D721Med (cell line): ENCODE data around the gene EFCC1.

Experiments used
- DNase-seq: peaks from one replicate; pipeline ENCODE4 v3.0.0; 2011; ENCODE audit warnings: low spot score; ENCODE audit not compliant: insufficient read length
- FAIRE-seq: peaks from 2 replicates; lab custom pipeline; 2011; peaks lifted over from hg19 to GRCh38; lab: Jason Lieb, UNC
- TF ChIP-seq, protein P1 (sequence below): IDR thresholded peaks from 2 replicates; pipeline ENCODE4 v1.5.1; 2012; ENCODE audit warnings: mild to moderate bottlenecking, control low read depth; ENCODE audit not compliant: insufficient read depth; ENCODE audit errors: missing control alignments

Gene EFCC1

DNA sequence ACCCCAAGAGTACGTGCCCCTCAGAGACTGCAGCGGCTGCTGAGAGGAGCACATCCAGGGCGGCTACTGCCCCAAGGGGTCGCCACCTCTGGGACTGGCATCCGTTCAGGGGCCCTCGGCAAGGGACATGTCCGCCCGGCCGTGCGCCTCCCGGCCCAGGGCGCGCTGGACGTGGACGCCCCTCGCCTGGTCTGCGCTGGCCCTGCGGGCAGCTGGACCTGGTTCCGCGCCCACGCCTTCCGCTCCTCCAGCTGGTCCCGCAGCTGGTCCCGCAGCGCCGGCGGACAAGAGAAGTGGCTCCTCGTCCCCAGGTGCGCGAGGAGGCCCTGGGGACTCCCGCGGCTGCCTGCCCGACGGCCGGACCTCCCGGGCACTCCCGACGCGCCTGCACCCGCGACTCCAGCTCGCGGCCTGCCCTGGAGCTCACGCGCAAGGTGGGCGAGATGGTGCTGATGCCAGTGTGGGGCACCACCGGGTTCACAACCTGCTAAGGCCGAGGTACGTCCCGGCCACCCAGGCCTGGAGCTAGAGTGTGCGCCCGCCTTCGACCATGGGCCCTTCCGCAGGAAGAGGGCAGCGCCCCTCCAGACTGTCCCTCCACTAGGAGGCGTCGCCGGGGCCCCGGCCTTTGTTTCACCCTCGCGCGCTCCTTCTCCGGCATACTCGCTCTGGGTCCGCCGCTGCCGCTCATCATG lies 45.1 kb downstream of the EFCC1 start:
- TF ChIP-seq, protein P1, sequence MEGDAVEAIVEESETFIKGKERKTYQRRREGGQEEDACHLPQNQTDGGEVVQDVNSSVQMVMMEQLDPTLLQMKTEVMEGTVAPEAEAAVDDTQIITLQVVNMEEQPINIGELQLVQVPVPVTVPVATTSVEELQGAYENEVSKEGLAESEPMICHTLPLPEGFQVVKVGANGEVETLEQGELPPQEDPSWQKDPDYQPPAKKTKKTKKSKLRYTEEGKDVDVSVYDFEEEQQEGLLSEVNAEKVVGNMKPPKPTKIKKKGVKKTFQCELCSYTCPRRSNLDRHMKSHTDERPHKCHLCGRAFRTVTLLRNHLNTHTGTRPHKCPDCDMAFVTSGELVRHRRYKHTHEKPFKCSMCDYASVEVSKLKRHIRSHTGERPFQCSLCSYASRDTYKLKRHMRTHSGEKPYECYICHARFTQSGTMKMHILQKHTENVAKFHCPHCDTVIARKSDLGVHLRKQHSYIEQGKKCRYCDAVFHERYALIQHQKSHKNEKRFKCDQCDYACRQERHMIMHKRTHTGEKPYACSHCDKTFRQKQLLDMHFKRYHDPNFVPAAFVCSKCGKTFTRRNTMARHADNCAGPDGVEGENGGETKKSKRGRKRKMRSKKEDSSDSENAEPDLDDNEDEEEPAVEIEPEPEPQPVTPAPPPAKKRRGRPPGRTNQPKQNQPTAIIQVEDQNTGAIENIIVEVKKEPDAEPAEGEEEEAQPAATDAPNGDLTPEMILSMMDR: no peak
- FAIRE-seq: no peak
- no peak for DNase-seq

DNA sequence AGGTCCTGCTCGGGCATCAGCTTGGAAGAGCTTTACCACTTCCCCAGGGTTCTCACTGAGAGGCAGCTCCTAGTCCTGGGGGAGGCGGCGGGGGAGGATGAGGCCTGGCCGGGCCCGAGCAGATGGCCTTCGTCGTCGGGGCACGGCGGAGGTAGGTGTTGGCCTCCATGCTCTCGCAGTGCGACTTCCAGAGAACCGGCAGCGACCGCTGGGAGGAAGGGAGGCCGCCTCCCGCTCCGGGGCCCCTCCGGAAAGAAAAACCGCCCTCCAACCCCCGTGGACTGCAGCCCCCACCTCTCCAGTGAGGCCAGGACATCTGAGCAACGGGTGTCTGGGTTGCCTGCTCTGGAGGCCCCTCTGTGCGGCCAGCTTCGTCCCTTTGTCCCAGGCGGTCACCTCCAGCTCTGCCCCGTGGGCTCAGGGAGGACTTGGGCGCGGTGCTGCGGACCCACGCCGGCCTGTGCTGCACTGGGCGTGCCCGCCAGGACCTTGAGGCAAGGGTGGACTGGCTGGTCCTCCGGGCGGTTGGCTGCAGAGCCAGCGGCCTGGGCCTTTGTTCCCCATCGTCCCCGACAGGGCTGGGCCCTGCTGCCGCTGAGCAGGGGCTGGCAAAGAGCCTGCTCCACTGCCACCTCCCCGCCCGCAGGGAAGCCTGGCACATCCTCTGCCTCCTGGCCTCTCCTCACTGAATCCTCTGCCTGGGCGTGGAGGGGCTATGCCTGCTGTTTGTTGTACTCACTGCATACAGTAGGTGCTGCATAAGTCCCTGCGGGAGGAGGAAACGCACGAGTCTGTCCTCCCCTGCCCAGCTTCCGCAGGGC lies 45.8 kb downstream of the EFCC1 start:
- TF ChIP-seq, protein P1: no peak
- DNase-seq (no peak), FAIRE-seq (no peak)

DNA sequence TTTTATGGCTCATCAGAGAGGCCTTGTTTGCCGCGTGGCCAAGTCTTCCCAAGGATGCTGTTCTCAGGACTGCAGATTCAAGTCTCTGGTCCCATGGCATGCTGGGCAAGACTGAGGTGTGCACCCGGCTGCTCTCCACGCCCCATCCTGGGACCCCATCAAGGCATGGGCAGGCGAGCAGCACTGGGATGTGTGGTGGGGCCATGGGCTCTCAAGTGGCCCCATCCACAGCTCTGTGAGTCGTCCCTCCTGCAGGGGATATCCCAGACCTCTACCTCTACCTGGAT lies 46.4 kb downstream of the EFCC1 start:
- TF ChIP-seq, protein P1: no peak
- FAIRE-seq (no peak), DNase-seq (no peak)

DNA sequence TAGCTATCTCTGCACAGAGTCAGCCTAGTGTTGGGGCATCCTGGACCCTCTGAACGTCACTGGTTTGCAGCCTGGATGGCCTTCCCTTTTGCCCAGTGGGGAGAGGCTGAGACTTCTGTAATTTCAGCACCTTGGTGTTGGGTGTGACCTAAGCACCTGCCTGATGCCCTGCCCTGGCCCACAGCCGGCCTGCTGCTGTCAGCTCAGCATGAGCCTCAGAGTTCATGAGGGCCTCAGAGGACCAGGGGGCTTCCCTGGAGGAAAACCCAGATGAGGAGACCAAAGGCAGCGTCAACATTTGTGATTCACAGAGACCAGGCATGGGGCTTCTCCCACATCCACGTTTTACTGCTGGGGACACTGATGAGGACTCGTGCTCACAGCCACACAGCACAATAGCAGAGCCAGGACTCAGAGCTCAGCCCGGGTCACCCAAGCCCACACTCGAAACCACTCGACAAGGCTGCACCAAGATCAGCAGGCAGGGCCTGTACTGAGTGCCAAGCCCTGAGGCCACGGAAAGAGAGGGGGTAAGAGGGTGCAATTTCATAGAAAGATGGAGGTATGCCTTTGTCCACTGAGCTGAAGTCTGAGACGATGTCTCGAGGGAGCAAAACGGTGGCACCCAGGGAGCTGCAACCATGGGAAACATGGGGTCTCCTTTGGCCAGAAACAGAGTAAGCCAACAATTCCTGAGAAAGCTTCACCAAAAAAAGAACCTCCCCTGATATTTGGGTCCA lies 49.6 kb downstream of the EFCC1 start:
- FAIRE-seq (no peak), DNase-seq (no peak)
- TF ChIP-seq, protein P1: no peak

DNA sequence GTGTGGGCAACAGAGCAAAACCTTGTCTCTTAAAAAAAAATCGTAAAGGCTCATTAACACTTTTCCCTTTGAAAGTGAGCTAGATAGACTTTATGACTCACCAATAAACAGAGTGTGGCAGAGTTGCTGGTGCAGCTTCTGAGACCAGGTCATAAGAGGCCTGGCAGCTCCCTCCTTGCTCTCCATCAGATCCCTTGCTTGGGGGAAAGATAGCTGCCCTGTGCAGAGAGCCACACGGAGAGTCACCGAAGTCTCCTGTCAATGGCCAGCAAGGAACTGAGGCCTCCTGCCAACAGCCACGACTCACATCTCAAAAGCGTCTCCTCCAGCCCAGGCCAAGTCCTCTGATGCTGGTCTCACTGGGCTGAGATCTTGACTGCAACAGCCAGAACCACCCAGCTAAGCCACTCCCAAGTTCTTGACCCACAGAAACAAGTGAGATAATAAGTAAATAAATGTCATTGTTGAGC lies 50.8 kb downstream of the EFCC1 start:
- no peak for DNase-seq
- FAIRE-seq: no peak
- TF ChIP-seq, protein P1: no peak

DNA sequence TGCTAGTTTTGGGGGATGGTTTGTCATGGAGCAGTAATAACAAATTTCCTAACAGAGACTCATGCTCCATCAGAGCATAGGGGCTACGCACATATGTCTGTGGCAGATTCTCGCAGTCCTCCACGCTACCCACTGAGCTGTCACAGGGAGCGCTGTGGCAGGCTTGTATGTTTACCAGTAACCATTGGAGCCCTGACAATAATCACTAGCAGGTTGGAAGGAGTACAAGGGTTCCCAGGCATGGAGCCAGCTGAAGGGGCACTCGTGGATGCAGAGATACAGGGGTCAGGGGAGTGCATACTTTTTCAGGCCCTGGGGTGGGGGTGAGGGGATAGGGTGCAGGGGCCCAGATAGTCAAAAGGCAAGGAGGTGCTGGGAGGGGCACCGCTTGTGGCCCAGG lies 51.6 kb downstream of the EFCC1 start:
- TF ChIP-seq, protein P1: no peak
- FAIRE-seq (no peak), DNase-seq (no peak)
